Fibroblast of skin of left biceps (primary cell): ENCODE data around the gene ENAH.

Experiments used
- DNase-seq, 2 experiments: peaks; one replicate each; pipeline ENCODE4 v3.0.0-alpha.2; 2013; ENCODE audit warnings: low read depth in 2 of 2

Gene ENAH

DNA sequence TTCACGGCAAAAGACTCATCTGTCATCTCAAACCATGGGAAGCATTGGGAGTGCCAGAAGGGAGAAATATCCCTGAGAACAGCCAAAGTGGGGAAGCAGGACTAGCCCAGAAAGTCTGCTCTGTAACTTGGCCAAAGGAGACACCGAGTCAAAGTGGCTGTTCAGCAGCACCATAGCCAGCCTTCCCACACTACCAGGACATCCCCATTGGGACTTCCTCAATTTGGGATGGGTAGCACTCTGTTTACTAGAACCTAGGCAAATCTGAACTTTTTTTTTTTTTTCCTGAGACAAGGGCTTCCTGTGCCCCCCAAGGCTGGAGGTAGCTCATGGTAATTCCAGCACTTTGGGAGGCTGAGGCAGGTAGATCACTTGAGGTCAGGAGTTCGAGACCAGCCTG, 93.0 kb downstream of the ENAH start:
- no peak for DNase-seq

- DNase-seq: no peak
Measured at GRCh38 chr1:225559326-225559725, 93.6 kb downstream of the ENAH start.

- DNase-seq: no peak
Measured at GRCh38 chr1:225556694-225557093, 96.2 kb downstream of the ENAH start.

DNA sequence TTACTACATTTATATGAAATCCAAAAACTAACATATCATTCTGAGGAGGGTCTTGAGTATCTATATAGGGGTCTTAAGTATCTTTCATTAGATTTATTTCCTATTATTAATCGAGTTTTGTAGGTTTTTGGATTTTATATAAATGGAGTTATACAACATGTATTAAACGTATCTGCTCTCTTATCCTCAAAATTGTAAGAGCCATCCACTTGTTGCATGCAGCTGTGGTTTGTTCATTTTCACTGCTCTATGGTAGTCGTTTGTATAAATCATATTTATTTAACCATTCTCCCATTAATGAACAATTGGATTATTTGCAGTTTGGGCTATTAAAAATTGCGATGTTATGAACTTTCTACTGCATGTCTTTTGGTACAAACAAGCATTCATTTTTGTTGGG, 97.1 kb downstream of the ENAH start:
- no peak for DNase-seq

- DNase-seq: no peak
Measured at GRCh38 chr1:225554216-225554812, 98.6 kb downstream of the ENAH start.

GRCh38 chr1:225549821-225550220, 103.1 kb downstream of the ENAH start:
- DNase-seq: no peak

DNA sequence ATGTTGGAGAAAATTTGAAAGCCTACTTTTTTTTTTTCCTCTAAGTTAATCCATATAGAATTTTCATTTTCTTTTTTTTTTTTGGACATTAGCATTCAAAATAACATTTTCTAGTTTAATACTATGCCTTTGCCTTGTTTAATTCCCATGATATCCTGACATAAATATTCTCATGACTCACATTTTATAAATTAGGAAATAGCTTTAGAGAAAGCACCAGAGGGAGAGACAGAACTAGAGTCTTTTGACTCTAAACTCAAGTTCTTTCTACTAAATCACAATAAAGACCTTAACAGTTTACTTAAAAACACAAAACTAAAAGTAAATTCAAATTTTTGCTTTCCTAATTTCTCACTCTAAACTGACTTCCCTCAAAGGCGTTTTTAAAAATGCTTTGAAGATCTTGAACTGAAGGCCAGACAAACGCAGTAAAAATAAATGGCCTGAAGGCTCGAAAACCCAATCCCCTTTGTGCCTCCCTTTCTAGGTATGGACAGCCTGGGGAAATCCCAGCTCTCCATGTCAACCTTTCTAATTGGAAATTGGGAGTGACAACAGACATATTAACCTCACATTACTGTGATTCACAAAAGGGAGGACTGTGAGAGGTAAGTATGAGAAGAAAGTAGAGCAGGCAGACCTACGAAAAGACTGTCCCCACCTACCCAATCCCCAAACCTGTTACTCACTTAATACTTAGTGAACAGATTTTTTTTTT, 104.6 kb downstream of the ENAH start:
- no peak for DNase-seq

DNA sequence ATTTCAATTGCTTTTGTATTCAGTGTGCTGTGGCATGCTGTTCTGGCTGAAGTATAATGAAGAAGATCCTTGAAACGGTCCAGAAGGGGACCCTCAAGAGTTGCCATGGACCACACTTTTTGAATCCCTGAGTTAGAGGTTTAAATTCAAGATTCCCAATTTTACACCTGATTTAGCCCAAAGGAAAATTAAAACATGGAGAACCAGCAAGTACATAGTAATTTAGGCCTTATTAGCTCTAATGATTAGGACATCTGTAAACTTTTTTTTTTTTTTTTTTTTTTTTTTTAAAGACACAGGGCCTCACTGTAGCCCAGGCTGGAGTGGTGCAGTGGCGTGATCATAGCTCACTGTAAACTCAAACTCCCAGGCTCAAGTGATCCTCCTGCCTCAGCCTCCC, 107.3 kb downstream of the ENAH start:
- DNase-seq: no peak

DNA sequence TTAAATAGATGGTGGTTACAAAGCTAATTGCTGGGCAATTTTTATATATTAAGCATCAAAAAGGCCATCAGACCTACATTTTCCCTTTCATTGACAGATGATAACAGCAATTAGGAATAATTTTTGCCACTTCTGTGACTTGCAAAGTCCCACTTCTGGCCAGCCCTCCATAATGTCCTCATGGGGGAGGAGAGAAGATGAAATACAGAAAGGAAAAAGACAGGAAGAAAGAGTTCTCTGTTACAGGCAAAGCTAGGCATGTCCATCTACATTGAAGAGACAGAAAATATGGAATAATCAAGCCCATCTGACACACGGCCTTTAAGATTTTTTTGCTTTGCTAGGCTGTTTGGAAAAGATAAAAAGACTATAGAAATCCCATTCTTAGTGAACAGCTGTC, 108.0 kb downstream of the ENAH start:
- DNase-seq: no peak

DNA sequence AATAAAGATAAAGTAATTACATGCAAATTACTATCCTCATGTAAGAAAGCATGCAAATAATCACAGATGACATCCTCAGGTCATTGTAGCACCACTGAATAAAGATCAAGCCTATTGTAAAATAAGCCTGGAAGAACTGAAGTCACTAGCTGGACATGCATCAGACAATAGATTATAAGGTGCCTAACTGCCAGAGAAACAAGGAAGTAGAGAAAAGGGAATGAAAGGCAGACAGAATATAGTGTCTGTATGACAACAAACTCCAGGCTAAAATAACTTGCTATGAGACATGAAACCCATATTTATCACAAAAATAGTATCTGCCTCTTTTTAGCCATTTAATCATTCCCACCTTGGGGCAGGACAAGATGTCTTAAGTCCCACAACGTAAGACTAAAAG, 108.7 kb downstream of the ENAH start:
- no peak for DNase-seq

GRCh38 chr1:225543350-225543749, 109.6 kb downstream of the ENAH start:
- no peak for DNase-seq

DNA sequence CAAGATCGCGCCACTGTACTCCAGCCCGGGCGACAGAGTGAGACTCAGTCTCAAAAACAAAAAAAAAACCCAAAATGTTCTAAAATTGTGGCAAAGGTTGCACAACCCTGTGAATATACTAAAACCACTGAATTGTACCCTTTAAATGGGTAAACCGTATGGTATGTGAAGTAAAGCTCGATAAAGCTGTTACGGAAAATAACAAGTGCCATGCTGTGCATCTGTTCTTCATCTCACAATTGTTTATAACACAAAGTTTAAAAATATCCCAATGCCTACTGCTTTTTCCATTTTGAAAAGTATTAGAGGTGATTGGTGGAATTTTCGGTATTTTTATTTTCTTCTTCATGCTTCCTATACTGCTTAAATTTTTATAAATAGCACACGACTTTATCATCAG, 111.5 kb downstream of the ENAH start:
- DNase-seq: no peak

DNA sequence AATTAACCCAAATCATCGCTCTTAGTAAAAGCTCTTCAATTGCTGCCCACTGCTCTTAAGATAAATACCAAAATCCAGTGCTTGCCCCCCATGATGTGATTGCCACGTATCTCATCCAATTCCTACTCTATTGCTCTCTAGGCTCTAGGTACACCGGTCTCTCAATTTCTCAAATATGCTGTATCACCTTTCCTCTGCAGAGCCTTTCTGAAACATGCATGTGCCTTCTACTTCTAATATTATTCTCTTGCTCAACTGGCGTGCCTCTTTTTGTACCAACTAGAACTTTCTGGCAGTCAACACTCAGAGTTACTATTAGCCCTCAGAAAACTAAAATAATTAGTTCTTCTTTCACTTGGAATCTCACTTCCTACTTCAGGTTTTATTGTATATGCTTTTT, 113.3 kb downstream of the ENAH start:
- DNase-seq: no peak

- DNase-seq: no peak
Measured at GRCh38 chr1:225539069-225539468, 113.9 kb downstream of the ENAH start.

GRCh38 chr1:225537554-225538251, 115.2 kb downstream of the ENAH start:
- DNase-seq: no peak

GRCh38 chr1:225535280-225535679, 117.6 kb downstream of the ENAH start:
- no peak for DNase-seq

DNA sequence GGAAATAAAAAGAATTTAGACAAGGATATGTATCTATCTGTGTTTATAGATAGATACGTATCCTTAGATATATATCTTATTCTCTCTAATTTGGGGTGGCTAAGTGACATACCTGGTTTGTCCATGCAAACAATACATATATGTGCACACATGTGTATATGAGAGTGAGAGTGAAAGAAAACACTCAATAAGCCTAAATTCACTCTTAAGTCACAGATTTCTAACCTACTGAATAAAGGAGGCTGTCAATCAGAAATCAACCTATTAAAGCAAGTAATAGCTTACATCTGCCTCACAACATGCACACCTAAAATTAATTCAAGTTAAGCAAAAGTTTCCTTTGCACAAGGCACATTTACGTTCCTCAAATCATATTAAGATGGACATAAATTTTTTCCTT, 118.2 kb downstream of the ENAH start:
- no peak for DNase-seq

- no peak for DNase-seq
Measured at GRCh38 chr1:225534135-225534534, 118.8 kb downstream of the ENAH start.

DNA sequence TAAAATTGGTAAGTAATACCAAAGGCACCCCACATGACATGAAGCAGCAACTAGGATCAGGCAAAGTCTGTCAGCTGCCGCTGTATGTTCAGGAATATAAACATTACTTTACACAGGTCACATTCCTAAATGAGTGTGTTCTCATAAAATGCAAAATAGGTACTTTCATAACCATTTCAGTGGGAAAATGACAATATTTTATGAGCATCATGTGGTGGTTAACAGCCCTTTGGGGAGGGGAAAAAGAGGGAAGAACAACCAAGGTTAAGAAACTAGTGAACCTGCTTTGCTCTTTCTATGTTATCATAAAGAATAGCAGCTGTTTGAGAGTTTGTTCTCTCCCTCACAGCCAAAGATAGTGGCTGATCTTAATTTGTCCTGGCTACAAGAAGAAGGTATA, 119.7 kb downstream of the ENAH start:
- DNase-seq: no peak

GRCh38 chr1:225532240-225532944, 120.5 kb downstream of the ENAH start:
- no peak for DNase-seq

DNA sequence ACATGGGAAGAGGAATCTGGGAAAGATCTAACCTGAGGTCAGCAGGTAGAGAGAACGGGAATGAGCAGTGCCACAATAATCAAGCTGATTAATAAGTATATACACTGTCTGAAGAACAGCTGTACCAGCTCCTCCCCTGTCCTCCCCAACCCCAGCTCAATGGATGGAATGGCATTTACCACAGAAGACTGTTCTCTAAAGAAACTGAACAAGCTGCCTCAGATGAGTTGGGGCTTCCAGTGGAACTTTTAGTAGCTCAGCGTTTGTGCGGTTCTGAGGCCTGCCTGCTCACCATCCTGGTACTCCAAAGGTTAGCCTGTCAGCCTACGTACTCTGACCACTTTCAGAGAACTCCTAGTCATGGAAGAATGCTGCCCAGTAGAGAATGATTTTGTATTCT, 123.2 kb downstream of the ENAH start:
- DNase-seq: no peak

DNA sequence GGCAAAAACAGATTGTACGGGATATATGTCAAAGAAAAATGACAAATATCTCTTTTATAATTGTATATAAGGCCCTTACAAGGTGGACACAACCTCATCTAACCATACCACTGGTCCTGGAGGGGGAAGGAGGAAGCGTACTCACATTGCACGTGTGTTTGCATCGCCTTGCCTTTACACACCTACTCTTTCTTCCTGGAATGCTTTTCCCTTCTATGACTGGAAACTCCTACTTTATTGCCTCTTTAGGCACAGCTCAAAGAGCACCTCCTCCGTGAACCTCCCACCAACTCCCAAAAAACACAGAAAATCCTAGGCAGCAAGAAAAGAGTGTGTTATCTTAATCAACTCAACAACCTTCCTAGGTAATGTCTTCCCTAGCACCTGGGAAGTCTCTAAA, 125.3 kb downstream of the ENAH start:
- no peak for DNase-seq

DNA sequence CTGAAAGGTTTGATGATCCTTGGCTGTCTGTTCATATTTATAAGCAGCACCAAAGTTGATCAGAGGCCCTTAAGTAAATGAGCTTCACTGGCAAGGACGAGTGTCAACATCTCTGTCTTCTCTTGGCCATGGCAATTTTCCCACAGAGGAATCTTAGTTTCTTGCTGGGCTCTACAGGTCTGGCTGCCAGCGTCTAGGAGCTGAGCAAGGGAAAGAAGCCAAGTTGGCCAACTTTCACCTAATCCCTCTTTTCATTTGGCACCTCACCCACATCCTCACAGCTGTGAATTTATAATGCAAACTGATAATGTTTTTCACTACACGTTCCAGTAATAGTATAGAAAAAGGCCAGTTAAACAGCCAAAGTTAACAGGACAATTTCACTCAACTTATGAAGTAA, 126.0 kb downstream of the ENAH start:
- no peak for DNase-seq
